Effector memory CD4-positive, alpha-beta T cell (primary cell): ENCODE results near the gene GPR176.

Source experiments
- DNase-seq, 3 donors: peaks; one replicate each; pipeline ENCODE4 v3.0.0-alpha.2; 2020
- H3K27ac ChIP-seq: 2 replicates; pipeline ENCODE4 v1.7.0; 2013; ENCODE audit warnings: mild to moderate bottlenecking, low read length, moderate library complexity; ENCODE audit not compliant: insufficient read depth, poor library complexity, severe bottlenecking
- H3K27me3 ChIP-seq: replicated peaks from 2 replicates; pipeline ENCODE4 v1.7.0; 2013; ENCODE audit warnings: mild to moderate bottlenecking, low read length; ENCODE audit not compliant: insufficient read depth, control insufficient read depth, poor library complexity, severe bottlenecking
- H3K36me3 ChIP-seq: 2 replicates; pipeline ENCODE4 v1.7.0; 2013; ENCODE audit warnings: mild to moderate bottlenecking, low read length, moderate library complexity; ENCODE audit not compliant: control insufficient read depth, insufficient read depth
- H3K4me1 ChIP-seq: 2 replicates; pipeline ENCODE4 v1.7.0; 2013; ENCODE audit warnings: low read length, mild to moderate bottlenecking; ENCODE audit not compliant: control insufficient read depth, insufficient read depth, poor library complexity, severe bottlenecking
- H3K4me3 ChIP-seq: 2 replicates; pipeline ENCODE4 v1.7.0; 2013; ENCODE audit warnings: low read length, low read depth, mild to moderate bottlenecking; ENCODE audit not compliant: insufficient read depth, poor library complexity, severe bottlenecking
- H3K9me3 ChIP-seq: 2 replicates; pipeline ENCODE4 v1.7.0; 2013; ENCODE audit warnings: mild to moderate bottlenecking, low read length, moderate library complexity; ENCODE audit not compliant: control insufficient read depth

Gene GPR176

GRCh38 chr15:39784125-39784524 is 135.9 kb downstream of the GPR176 start:
- Histone ChIP-seq H3K27me3 (no peaks in the 10 kb centered on the region), H3K27ac (no peak overlapping the region), H3K36me3 (no peaks in the 10 kb centered on the region), H3K9me3 (no peaks in the 10 kb centered on the region), H3K4me3 (no peak overlapping the region), H3K4me1 (peaks cover 6% of the 10 kb centered on the region)
- no peak for DNase-seq

GRCh38 chr15:39783244-39783820 is 136.7 kb downstream of the GPR176 start:
- Histone ChIP-seq H3K4me1 (peaks cover 6% of the 10 kb centered on the region), H3K27ac (peak overlapping the region; percentile 85), H3K4me3 (peak overlapping the region; percentile 92), H3K36me3 (no peaks in the 10 kb centered on the region), H3K27me3 (no peaks in the 10 kb centered on the region), H3K9me3 (no peaks in the 10 kb centered on the region)
- no peak for DNase-seq

GRCh38 chr15:39782441-39783138 is 137.5 kb downstream of the GPR176 start, which contains the start of gene FSIP1:
FSIP1 (minus strand) TSS chr15:39782841; CDS start chr15:39776524, 6,317 bp downstream.
- peak; percentile 89 to 92 (median 91) for DNase-seq
- Histone ChIP-seq H3K27me3 (no peaks in the 10 kb centered on the region), H3K36me3 (no peaks in the 10 kb centered on the region), H3K4me1 (peaks cover 6% of the 10 kb centered on the region), H3K4me3 (peak within 1 kb of the TSS; percentile 92), H3K9me3 (no peaks in the 10 kb centered on the region), H3K27ac (peak within 1 kb of the TSS; percentile 85)

GRCh38 chr15:39781967-39782302 is 138.1 kb downstream of the GPR176 start:
- no peak for DNase-seq
- H3K27ac ChIP-seq: peak overlapping the region; percentile 43
- peak overlapping the region; percentile 92 for H3K4me3 ChIP-seq
- no peaks in the 10 kb centered on the region for H3K9me3 ChIP-seq
- H3K4me1 ChIP-seq: peaks cover 6% of the 10 kb centered on the region
- no peaks in the 10 kb centered on the region for H3K27me3 ChIP-seq
- no peaks in the 10 kb centered on the region for H3K36me3 ChIP-seq

GRCh38 chr15:39781147-39781966 is 138.7 kb downstream of the GPR176 start:
- Histone ChIP-seq H3K4me1 (peaks cover 6% of the 10 kb centered on the region), H3K36me3 (no peaks in the 10 kb centered on the region), H3K27me3 (no peaks in the 10 kb centered on the region), H3K9me3 (no peaks in the 10 kb centered on the region), H3K4me3 (no peak overlapping the region), H3K27ac (peak overlapping the region; percentile 43)
- no peak for DNase-seq

- no peak overlapping the region for H3K27ac ChIP-seq
- DNase-seq: no peak
- no peaks in the 10 kb centered on the region for H3K4me1 ChIP-seq
- H3K9me3 ChIP-seq: no peaks in the 10 kb centered on the region
- H3K27me3 ChIP-seq: no peaks in the 10 kb centered on the region
- no peaks in the 10 kb centered on the region for H3K36me3 ChIP-seq
- H3K4me3 ChIP-seq: no peak overlapping the region
Observed at GRCh38 chr15:39778021-39778420, 142.0 kb downstream of the GPR176 start.

GRCh38 chr15:39777496-39777895 is 142.6 kb downstream of the GPR176 start:
- Histone ChIP-seq H3K36me3 (no peaks in the 10 kb centered on the region), H3K4me1 (no peaks in the 10 kb centered on the region), H3K27ac (no peak overlapping the region), H3K27me3 (no peaks in the 10 kb centered on the region), H3K9me3 (no peaks in the 10 kb centered on the region), H3K4me3 (no peak overlapping the region)
- no peak for DNase-seq

GRCh38 chr15:39776068-39776467 is 144.0 kb downstream of the GPR176 start:
- no peak overlapping the region for H3K27ac ChIP-seq
- H3K36me3 ChIP-seq: no peaks in the 10 kb centered on the region
- no peaks in the 10 kb centered on the region for H3K27me3 ChIP-seq
- no peaks in the 10 kb centered on the region for H3K9me3 ChIP-seq
- no peak overlapping the region for H3K4me3 ChIP-seq
- no peak for DNase-seq
- H3K4me1 ChIP-seq: no peaks in the 10 kb centered on the region

GRCh38 chr15:39774688-39775267 is 145.3 kb downstream of the GPR176 start:
- peak; percentile 14 to 33 (median 29) for DNase-seq

More at GRCh38 chr15:39774688-39775267, 145.3 kb downstream of the GPR176 start:
- no peak overlapping the region for H3K4me3 ChIP-seq
- no peaks in the 10 kb centered on the region for H3K36me3 ChIP-seq
- no peaks in the 10 kb centered on the region for H3K27me3 ChIP-seq
- H3K9me3 ChIP-seq: no peaks in the 10 kb centered on the region
- no peak overlapping the region for H3K27ac ChIP-seq
- H3K4me1 ChIP-seq: no peaks in the 10 kb centered on the region
